HG02870 (cell line): ENCODE data around the gene PCP2.

Experiments
- ATAC-seq: cut with Tn5 transposase; IDR thresholded peaks from one replicate; pipeline ENCODE4 v1.9.1; 2021; ENCODE audit warnings: mild to moderate bottlenecking, moderate library complexity; ENCODE audit not compliant: unreplicated experiment

The PCP2 gene

DNA sequence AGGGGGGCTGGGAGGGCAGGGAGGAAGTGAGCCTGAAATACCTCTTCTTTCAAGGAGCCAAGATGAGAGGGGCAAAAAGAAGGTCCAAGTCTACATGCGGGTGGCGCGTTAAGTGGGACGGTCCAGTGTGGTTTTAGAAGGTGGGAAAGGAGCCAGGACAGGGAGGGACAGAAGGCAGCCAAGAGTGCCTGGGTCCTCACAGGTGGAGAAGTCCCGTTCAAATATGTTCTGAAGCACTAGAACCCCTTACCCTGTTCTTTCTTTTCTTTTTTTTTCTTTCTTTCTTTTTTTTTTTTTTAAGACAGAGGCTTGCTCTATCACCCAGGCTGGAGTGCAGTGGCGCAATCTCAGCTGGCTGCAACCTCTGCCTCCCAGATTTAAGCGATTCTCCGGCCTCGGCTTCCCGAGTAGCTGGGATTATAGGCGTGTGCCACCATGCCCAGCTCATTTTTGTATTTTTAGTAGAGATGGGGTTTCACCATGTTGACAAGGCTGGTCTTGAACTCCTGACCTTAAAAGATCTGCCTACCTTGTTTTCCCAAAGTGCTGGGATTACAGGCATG lies 30.5 kb downstream of the PCP2 start:
- no peak for ATAC-seq

DNA sequence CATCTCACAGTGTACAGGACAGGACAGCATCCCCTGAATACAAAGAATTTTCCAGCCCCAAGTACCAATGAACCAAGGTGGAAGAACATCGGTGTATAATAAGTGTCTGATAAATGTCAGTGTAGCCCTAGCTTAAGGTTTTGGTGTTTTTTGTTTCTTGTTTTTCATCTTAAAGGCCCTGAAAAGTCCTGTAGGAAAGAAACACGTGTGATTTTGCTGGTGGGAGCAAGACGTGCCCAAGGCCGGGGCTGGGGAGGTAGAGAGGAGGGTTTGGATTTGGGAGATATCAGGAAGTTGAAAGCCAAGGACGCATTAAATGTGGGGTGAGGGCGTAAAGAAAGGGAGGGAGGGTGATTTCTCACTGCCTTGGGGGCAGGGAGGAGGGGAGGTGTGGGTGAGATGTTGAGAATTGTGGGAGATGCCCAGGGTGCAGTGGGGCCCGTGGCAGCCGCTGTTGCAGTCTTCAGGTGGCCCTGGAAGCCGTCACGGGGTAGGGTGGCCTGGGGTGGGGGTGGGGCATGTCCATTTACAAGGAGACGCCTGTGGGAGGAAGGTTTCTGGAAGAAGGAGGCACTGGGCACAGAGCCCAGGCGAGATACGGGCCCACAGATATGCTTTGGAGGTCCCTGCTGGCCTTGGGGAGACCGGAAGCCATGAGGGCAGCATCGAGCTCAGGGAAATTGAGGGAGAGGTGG lies 31.1 kb downstream of the PCP2 start:
- ATAC-seq, result no peak

GRCh38 chr19:7600721-7601120 lies 32.8 kb downstream of the PCP2 start:
- ATAC-seq, result no peak

DNA sequence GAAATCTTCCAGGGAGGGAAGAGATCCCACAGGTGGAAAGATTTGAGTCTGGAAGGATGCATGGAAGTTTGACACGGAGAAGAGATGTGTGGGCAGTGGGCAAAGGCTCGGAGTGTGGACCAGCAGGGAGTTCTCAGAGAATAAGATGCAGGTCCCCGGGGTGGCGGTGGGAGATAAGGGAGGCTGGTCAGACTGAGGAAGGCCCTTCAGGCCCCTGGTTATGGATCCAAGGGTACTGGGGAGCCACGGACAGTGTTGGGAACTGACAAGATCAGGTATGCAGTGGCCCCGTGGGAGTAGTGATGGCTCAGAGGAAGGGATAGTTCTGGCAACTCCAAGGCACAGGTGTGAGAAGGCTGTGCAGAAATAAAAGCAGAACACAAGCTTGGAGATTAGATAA lies 35.3 kb downstream of the PCP2 start:
- no peak for ATAC-seq

DNA sequence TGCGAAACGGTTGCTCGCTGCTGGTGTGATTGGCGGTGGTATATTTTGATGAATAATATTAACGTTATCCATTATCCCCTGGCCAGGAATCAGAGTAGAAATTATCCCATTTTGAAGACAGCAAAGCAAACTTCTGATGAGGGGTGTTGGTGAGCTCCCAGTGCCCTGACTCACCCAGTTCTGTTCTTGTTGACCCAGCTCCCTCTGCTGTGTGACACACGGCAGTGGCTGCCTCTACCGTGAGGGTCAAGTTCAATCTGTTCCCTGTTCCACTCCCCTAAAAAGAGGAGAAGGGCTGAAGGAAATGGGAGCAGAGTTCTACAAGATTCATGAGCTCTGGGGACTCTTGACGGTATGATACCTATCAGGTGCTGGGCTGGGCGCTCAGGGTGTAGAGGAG lies 35.8 kb downstream of the PCP2 start:
- ATAC-seq, result no peak

GRCh38 chr19:7596211-7596937 lies 37.1 kb downstream of the PCP2 start:
- ATAC-seq, result no peak

DNA sequence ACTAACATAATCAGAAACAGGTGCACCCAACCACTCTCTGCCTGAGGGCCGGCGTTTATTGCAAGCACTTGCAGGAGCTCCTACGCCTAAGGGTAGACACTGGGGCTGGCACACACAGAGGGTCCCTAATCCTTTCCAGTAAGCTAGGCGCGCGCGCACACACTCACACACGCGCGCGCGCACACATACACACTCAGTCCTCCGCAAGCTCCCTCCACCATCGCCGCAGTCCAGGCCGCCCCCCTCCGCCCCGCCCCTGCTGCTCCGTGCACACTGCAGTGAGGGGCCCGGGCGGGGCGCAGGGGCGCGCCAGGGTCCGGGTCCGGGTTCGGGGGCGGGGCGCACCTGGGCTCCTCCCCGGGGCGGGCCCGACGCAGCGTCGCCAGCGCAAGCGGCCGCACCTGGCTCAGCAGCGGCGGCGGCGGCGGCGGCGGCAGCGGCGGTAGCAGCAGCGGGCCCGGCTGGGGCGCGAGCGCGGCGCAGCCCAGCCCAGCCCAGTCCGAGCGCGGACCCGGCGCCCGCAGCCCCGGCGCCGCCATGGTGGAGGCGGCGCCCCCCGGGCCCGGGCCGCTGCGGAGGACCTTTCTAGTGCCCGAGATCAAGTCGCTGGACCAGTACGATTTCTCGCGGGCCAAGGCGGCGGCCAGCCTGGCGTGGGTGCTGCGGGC lies 37.9 kb downstream of the PCP2 start, which contains the start of gene CAMSAP3:
TSS of gene CAMSAP3 (plus strand) at position 398 of the 668 bp plus-strand sequence. CDS start at position 538, 140 bp downstream.
- ATAC-seq, result no peak

GRCh38 chr19:7590256-7590655 lies 43.3 kb downstream of the PCP2 start:
- ATAC-seq, result no peak

DNA sequence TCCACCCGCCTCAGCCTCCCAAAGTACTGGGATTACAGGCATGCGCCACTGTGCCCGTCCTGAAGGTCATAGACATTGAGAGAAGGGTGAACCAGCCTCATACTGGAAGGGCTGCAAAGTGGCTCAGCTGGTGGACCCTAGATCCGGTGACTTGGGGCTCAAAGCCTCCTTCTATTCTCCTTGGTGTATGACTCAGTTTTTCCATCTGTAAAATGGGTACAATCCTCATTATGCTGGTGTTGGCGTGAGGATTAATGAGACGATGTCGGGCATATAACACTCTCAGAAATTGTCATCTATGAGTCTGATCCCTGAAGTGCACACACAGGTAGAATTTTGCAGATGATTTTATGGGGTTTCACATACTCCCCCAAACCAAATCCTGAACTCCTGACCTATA lies 43.7 kb downstream of the PCP2 start:
- no peak for ATAC-seq

GRCh38 chr19:7582446-7582845 lies 51.1 kb downstream of the PCP2 start:
- ATAC-seq, result no peak
